H1 (cell line): ENCODE results near the gene ZBTB44. TPM values are rescaled to one million over a fixed set of nuclear protein-coding genes. Genes with fewer than 3 reads are reported as not detected.

Experiments
- CTCF ChIA-PET: fragments of 300-600 bp; sonication (Branson Sonifier 250); formaldehyde crosslinking; loops from one replicate; lab custom pipeline; 2021; ENCODE audit not compliant: partially characterized antibody; lab: Charles Lee
- POLR2A ChIA-PET: fragments of 300-600 bp; sonication (Branson Sonifier 250); formaldehyde crosslinking; loops from one replicate; lab custom pipeline; 2021; ENCODE audit warnings: inconsistent platforms; ENCODE audit not compliant: partially characterized antibody; lab: Charles Lee
- DNase-seq, 2 experiments: peaks; one replicate each; pipeline versions ENCODE4 v3.0.0 to v3.0.0-alpha.2; 2010 to 2022; ENCODE audit warnings: low spot score in 2 of 2, low read depth in 1 of 2, mixed read lengths in 1 of 2
- FAIRE-seq: peaks from 2 replicates; lab custom pipeline; 2011; peaks lifted over from hg19 to GRCh38; lab: Jason Lieb, UNC
- H2AFZ ChIP-seq: 2 replicates; pipeline ENCODE4 v1.8.1; 2012; ENCODE audit warnings: low read length, inconsistent platforms
- H2AK5ac ChIP-seq: 2 replicates; pipeline ENCODE4 v1.6.1; 2013; ENCODE audit warnings: low read depth, low read length
- H2BK120ac ChIP-seq: replicated peaks from 2 replicates; pipeline ENCODE3; 2013; ENCODE audit warnings: low read depth, low read length, inconsistent platforms
- H2BK12ac ChIP-seq: 2 replicates; pipeline ENCODE4 v1.6.1; 2013; ENCODE audit warnings: low read depth, low read length
- H2BK15ac ChIP-seq: 2 replicates; pipeline ENCODE4 v1.6.1; 2013; ENCODE audit warnings: low read length
- H2BK20ac ChIP-seq: 2 replicates; pipeline ENCODE4 v1.6.1; 2013; ENCODE audit warnings: low read length
- H2BK5ac ChIP-seq: 2 replicates; pipeline ENCODE4 v1.6.1; 2013; ENCODE audit warnings: low read depth, low read length
- H3K14ac ChIP-seq: 2 replicates; pipeline ENCODE4 v1.6.1; 2013; ENCODE audit warnings: inconsistent platforms; ENCODE audit not compliant: insufficient read length
- H3K18ac ChIP-seq: 2 replicates; pipeline ENCODE4 v1.6.1; 2013; ENCODE audit warnings: low read length; ENCODE audit errors: extremely low read depth
- H3K23ac ChIP-seq: 2 replicates; pipeline ENCODE4 v1.6.1; 2013; ENCODE audit warnings: inconsistent platforms; ENCODE audit not compliant: insufficient read length
- H3K23me2 ChIP-seq: 2 replicates; pipeline ENCODE4 v1.6.1; 2013; ENCODE audit warnings: low read depth, low read length
- H3K27ac ChIP-seq: 2 replicates; pipeline ENCODE4 v1.6.1; 2011; ENCODE audit warnings: low read depth, low read length, inconsistent platforms
- H3K27me3 ChIP-seq, 4 experiments: replicated peaks in 1 of 4; 1 replicate in 1 of 4; 2 replicates in 3 of 4; pipeline versions ENCODE4 v1.6.1 to v1.8.1; 2011 to 2013; ENCODE audit warnings: low read length in 3 of 4, mild to moderate bottlenecking in 3 of 4, inconsistent platforms in 2 of 4, mixed read lengths in 2 of 4, moderate library complexity in 1 of 4; ENCODE audit not compliant: control insufficient read depth in 3 of 4, insufficient read depth in 3 of 4; ENCODE audit errors: extremely low read depth in 1 of 4
- H3K36me3 ChIP-seq, 4 experiments: 2 replicates each; pipeline versions ENCODE4 v1.6.1 to v1.8.1; 2011 to 2013; ENCODE audit warnings: mild to moderate bottlenecking in 4 of 4, low read length in 3 of 4, moderate library complexity in 2 of 4, control low read depth in 1 of 4, inconsistent platforms in 1 of 4; ENCODE audit not compliant: insufficient read depth in 4 of 4, control insufficient read depth in 2 of 4
- H3K4ac ChIP-seq: replicated peaks from 2 replicates; pipeline ENCODE3; 2013; ENCODE audit warnings: low read length, low read depth, mixed read lengths, inconsistent platforms; ENCODE audit not compliant: insufficient read length
- H3K4me1 ChIP-seq, 4 experiments: replicated peaks in 1 of 4; 1 replicate in 1 of 4; 2 replicates in 3 of 4; pipeline versions ENCODE4 v1.6.1 to v1.8.1; 2011 to 2013; ENCODE audit warnings: low read length in 3 of 4, inconsistent platforms in 2 of 4, mixed read lengths in 1 of 4; ENCODE audit not compliant: insufficient read depth in 4 of 4, control insufficient read depth in 3 of 4
- H3K4me2 ChIP-seq, 2 experiments: 2 replicates each; pipeline versions ENCODE4 v1.6.1 to v1.8.1; 2011 to 2013; ENCODE audit warnings: low read depth in 2 of 2, low read length in 2 of 2, control low read depth in 1 of 2, inconsistent platforms in 1 of 2, mild to moderate bottlenecking in 1 of 2; ENCODE audit not compliant: insufficient read depth in 1 of 2
- H3K4me3 ChIP-seq, 4 experiments: fragments of 200-600, 300-600 bp in 1 of 4; sonication (generic), shearing (Covaris generic), sonication (Bioruptor Twin) in 1 of 4; 2 replicates each; pipeline versions ENCODE4 v1.5.1 to v1.8.1; 2011 to 2016; ENCODE audit warnings: low read length in 4 of 4, low read depth in 3 of 4, control low read depth in 2 of 4, inconsistent platforms in 2 of 4, mild to moderate bottlenecking in 2 of 4, mixed read lengths in 1 of 4, moderate library complexity in 1 of 4; ENCODE audit not compliant: insufficient read depth in 2 of 4; ENCODE audit errors: extremely low read depth in 1 of 4
- H3K56ac ChIP-seq: replicated peaks from 2 replicates; pipeline ENCODE3; 2013; ENCODE audit warnings: low read depth, mild to moderate bottlenecking, mixed read lengths, low read length, inconsistent platforms; ENCODE audit not compliant: insufficient read length
- H3K79me1 ChIP-seq: 2 replicates; pipeline ENCODE4 v1.6.1; 2013; ENCODE audit warnings: low read depth, low read length, control low read depth
- H3K79me2 ChIP-seq, 2 experiments: 2 replicates each; pipeline versions ENCODE4 v1.6.1 to v1.8.1; 2012 to 2013; ENCODE audit warnings: low read length in 2 of 2, mild to moderate bottlenecking in 2 of 2, inconsistent platforms in 1 of 2; ENCODE audit not compliant: insufficient read depth in 2 of 2, control insufficient read depth in 1 of 2
- H3K9ac ChIP-seq, 4 experiments: replicated peaks in 1 of 4; 1 replicate in 1 of 4; 2 replicates in 3 of 4; pipeline versions ENCODE4 v1.6.1 to v1.8.1; 2011 to 2013; ENCODE audit warnings: low read depth in 3 of 4, low read length in 3 of 4, control low read depth in 2 of 4, mild to moderate bottlenecking in 2 of 4, moderate library complexity in 2 of 4, inconsistent platforms in 1 of 4; ENCODE audit errors: extremely low read depth in 1 of 4
- H3K9me3 ChIP-seq, 2 experiments: 2 replicates each; pipeline versions ENCODE4 v1.6.1 to v1.8.1; 2012 to 2013; ENCODE audit warnings: mild to moderate bottlenecking in 2 of 2, moderate library complexity in 2 of 2, control low read depth in 1 of 2, inconsistent platforms in 1 of 2, low read depth in 1 of 2, low read length in 1 of 2, mixed read lengths in 1 of 2; ENCODE audit not compliant: insufficient read depth in 2 of 2
- H4K20me1 ChIP-seq, 2 experiments: replicated peaks in 1 of 2; 2 replicates each; pipeline versions ENCODE3 to v1.8.1; 2011 to 2013; ENCODE audit warnings: inconsistent platforms in 2 of 2, low read length in 2 of 2, mild to moderate bottlenecking in 1 of 2; ENCODE audit not compliant: insufficient read depth in 2 of 2, control insufficient read depth in 1 of 2
- H4K5ac ChIP-seq: 2 replicates; pipeline ENCODE4 v1.6.1; 2013; ENCODE audit warnings: low read length, low read depth, mixed read lengths, inconsistent platforms; ENCODE audit not compliant: insufficient read length
- H4K8ac ChIP-seq: 2 replicates; pipeline ENCODE4 v1.8.0; 2013; ENCODE audit warnings: mild to moderate bottlenecking, moderate library complexity, low read length, inconsistent platforms; ENCODE audit not compliant: insufficient read depth; ENCODE audit errors: extremely low read depth
- H4K91ac ChIP-seq: replicated peaks from 2 replicates; pipeline ENCODE3; 2013; ENCODE audit warnings: low read length, mixed read lengths, inconsistent platforms; ENCODE audit not compliant: insufficient read length
- BACH1 ChIP-seq: IDR thresholded peaks from 2 replicates; pipeline ENCODE4 v1.6.1; 2012; ENCODE audit warnings: low read length, improper control_type of control experiment
- CBX5 ChIP-seq: fragments of 300-800, 300-1000 bp; sonication (generic); IDR thresholded peaks from 2 replicates; pipeline ENCODE4 v1.7.1; 2016; ENCODE audit warnings: antibody characterized with exemption, low read length, low read depth
- EP300 ChIP-seq, 2 experiments: IDR thresholded peaks; 1 replicate in 1 of 2; 2 replicates in 1 of 2; pipeline ENCODE4 v1.6.1; 2011 to 2012; ENCODE audit warnings: low read depth in 2 of 2, low read length in 2 of 2, mild to moderate bottlenecking in 2 of 2, borderline replicate concordance in 1 of 2, inconsistent platforms in 1 of 2, moderate library complexity in 1 of 2
- EZH2 ChIP-seq: fragments of 200-600 bp; sonication (generic); IDR thresholded peaks from 2 replicates; pipeline ENCODE4 v1.7.1; 2012; ENCODE audit warnings: low read depth, mild to moderate bottlenecking, moderate library complexity, low read length, inconsistent platforms; ENCODE audit not compliant: severe bottlenecking
- GABPA ChIP-seq: IDR thresholded peaks from 2 replicates; pipeline ENCODE4 v1.6.1; 2011; ENCODE audit warnings: mild to moderate bottlenecking, low read length, moderate library complexity, borderline replicate concordance; ENCODE audit not compliant: insufficient read depth
- KDM1A ChIP-seq: fragments of 200-600, 300-600 bp; sonication (generic); IDR thresholded peaks from 2 replicates; pipeline ENCODE4 v1.7.1; 2016; ENCODE audit warnings: mild to moderate bottlenecking, low read length, borderline replicate concordance
- POLR2A ChIP-seq, 2 experiments: IDR thresholded peaks; 1 replicate in 1 of 2; 2 replicates in 1 of 2; pipeline ENCODE4 v1.6.1; 2011; ENCODE audit warnings: low read depth in 2 of 2, low read length in 2 of 2, mild to moderate bottlenecking in 2 of 2; ENCODE audit errors: control extremely low read depth in 1 of 2
- POLR2AphosphoS5 ChIP-seq: IDR thresholded peaks from 2 replicates; pipeline ENCODE4 v1.6.1; 2011; ENCODE audit warnings: low read depth, low read length
- RAD21 ChIP-seq, 2 experiments: IDR thresholded peaks in 1 of 2; conservative IDR thresholded peaks in 1 of 2; 2 replicates each; pipeline ENCODE4 v1.6.1; 2011; ENCODE audit warnings: low read depth in 2 of 2, low read length in 2 of 2, improper control_type of control experiment in 1 of 2, inconsistent platforms in 1 of 2, mild to moderate bottlenecking in 1 of 2, moderate library complexity in 1 of 2
- SAP30 ChIP-seq: fragments of 300-600 bp; sonication (generic); IDR thresholded peaks from 2 replicates; pipeline ENCODE4 v1.7.1; 2012; ENCODE audit warnings: low read length, moderate library complexity, mild to moderate bottlenecking, inconsistent platforms; ENCODE audit not compliant: insufficient read depth, insufficient replicate concordance
- TAF1 ChIP-seq: IDR thresholded peaks from 2 replicates; pipeline ENCODE4 v1.6.1; 2011; ENCODE audit warnings: mild to moderate bottlenecking, low read depth, low read length
- WGBS, 2 experiments: shearing (Covaris generic) in 1 of 2; methylation state at CpG; one replicate each; pipeline versions ENCODE4 v1.1.6 to v1.1.7; 2013 to 2015; ENCODE audit warnings: low lambda C conversion rate in 2 of 2, mixed read lengths in 2 of 2, inconsistent platforms in 1 of 2, low coverage in 1 of 2, missing lambda C conversion rate in 1 of 2; ENCODE audit not compliant: insufficient replicate concordance in 2 of 2, insufficient coverage in 1 of 2, insufficient read length in 1 of 2; ENCODE audit errors: extremely low coverage in 1 of 2, missing lambda C conversion rate in 1 of 2; 5-methylcytosine and 5-hydroxymethylcytosine counted together
- polyA plus RNA-seq, 7 experiments: library from polyadenylated mRNA; depleted of rRNA in 3 of 7; stranded (reverse) in 5 of 7; unstranded in 2 of 7; fragments of >200 nt in 5 of 7; fragments of 200-250 nt in 2 of 7; gene quantifications; 1 replicate in 5 of 7; 2 replicates in 1 of 7; 4 replicates in 1 of 7; pipeline versions ENCODE4 v1.2.1 to v1.2.3, GENCODE V29; 2011 to 2013; ENCODE audit warnings: missing spikeins in 2 of 7, mixed read lengths in 2 of 7
- total RNA-seq: library from RNA; stranded (reverse); fragmentation: NEBNext Ultra II Directional; extraction: Animal tissue kit (Norgen Biotek cat#: 25700); gene quantifications from 2 replicates; pipeline ENCODE4 v1.2.1, GENCODE V29; 2021

ZBTB44 gene
- total and polyA plus RNA-seq, 2 of the 8 experiments (the other 6 are each of a cell fraction or from before 2014, with no cell fraction given), result 37.2 to 158 TPM

- ChIA-PET POLR2A (interaction anchor here (1.0 to 1.1 kb wide), 2 partner anchors 9 to 46 kb away, joined by 3 read pairs; no protein-coding TSS in a partner anchor), CTCF (interaction anchor here (1.0 to 1.6 kb wide), 3 partner anchors 16 to 168 kb away, joined by 4 to 6 read pairs (median 5); no protein-coding TSS in a partner anchor)
- H2BK20ac ChIP-seq, result no peak overlapping the region
- H3K18ac ChIP-seq, result no peak overlapping the region; the same call in 1 of the 2 replicates
- H3K56ac ChIP-seq, result no peak overlapping the region
- FAIRE-seq, result no peak
- no peak overlapping the region for H3K23ac ChIP-seq
- H4K91ac ChIP-seq, result no peak overlapping the region
- no peak overlapping the region for H2BK120ac ChIP-seq
- peaks cover 1 to 4% of the 10 kb centered on the region in 2 experiments for H4K20me1 ChIP-seq
- DNase-seq, result no peak
- H3K4ac ChIP-seq, result no peak overlapping the region
- no peak overlapping the region for H3K9ac ChIP-seq
- H4K5ac ChIP-seq, result no peak overlapping the region
- H3K23me2 ChIP-seq, result no peaks in the 10 kb centered on the region
- no peak overlapping the region for H2BK5ac ChIP-seq
- no peak overlapping the region for H3K14ac ChIP-seq
- H3K79me1 ChIP-seq, result no peaks in the 10 kb centered on the region; the same call in 1 of the 2 replicates
- H3K36me3 ChIP-seq, result no peaks in the 10 kb centered on the region; a peak in 1 of 8 replicates
- 92% methylated on average over 5 of the region's 5 CpGs; no CpG with 5 or more reads in 1 of the 2 experiments for WGBS, 2 experiments
- H3K27ac ChIP-seq, result no peak overlapping the region
- H2BK15ac ChIP-seq, result no peak overlapping the region
- no peaks in the 10 kb centered on the region for H3K27me3 ChIP-seq
- peaks cover 4 to 89% of the 10 kb centered on the region in 2 experiments; a peak in 3 of 4 replicates for H3K79me2 ChIP-seq
- TF ChIP-seq KDM1A, result no peak
- no peak for TF ChIP-seq EZH2
- TF ChIP-seq CBX5, result no peak
- no peak for TF ChIP-seq EP300 (IDR thresholded peaks at IDR 0.05; ENCODE audit: borderline replicate concordance in 1 of 2, low read depth in 2 of 2, low read length in 2 of 2)
- TF ChIP-seq TAF1, result no peak
- TF ChIP-seq POLR2A (IDR thresholded peaks at IDR 0.05; ENCODE audit: control extremely low read depth in 1 of 2, low read depth in 2 of 2, low read length in 2 of 2), result no peak
- no peak for TF ChIP-seq POLR2AphosphoS5
- TF ChIP-seq BACH1, result no peak
- no peak for TF ChIP-seq RAD21 (IDR thresholded peaks at IDR 0.05 in 1 of 2, conservative IDR thresholded peaks at IDR 0.05 in 1 of 2; ENCODE audit: low read depth in 2 of 2, low read length in 2 of 2)
- TF ChIP-seq GABPA, result no peak
- no peak for TF ChIP-seq SAP30
- H3K9me3 ChIP-seq, result no peaks in the 10 kb centered on the region
- no peak overlapping the region for H2BK12ac ChIP-seq
- no peak overlapping the region for H3K4me3 ChIP-seq
- no peak overlapping the region for H3K4me2 ChIP-seq
- H4K8ac ChIP-seq, result no peak overlapping the region
- H3K4me1 ChIP-seq, result peaks cover 0 to 9% (median 5%) of the 10 kb centered on the region in 4 experiments; a peak in 5 of 7 replicates
- H2AFZ ChIP-seq, result no peak overlapping the region
- no peak overlapping the region for H2AK5ac ChIP-seq
Measured at GRCh38 chr11:130249371-130249770, 65.3 kb downstream of the ZBTB44 start.
